HepG2 (cell line): ENCODE data around the gene RAP1A.
"Not testable (repeated sequence)": the region's sequence is repeated elsewhere in the genome, so short reads cannot be mapped to it uniquely, and the experiment has no call there.

Source experiments
- CREM ChIP-seq, 2 experiments: sonication (generic) in 1 of 2; formaldehyde crosslinking in 1 of 2; IDR thresholded peaks; 2 replicates each; pipeline versions ENCODE4 v1.4.0 to v1.6.1; 2016 to 2020; ENCODE audit warnings: antibody characterized with exemption in 1 of 2, mild to moderate bottlenecking in 1 of 2, missing genetic modification reagents in 1 of 2
- EP300 ChIP-seq, 3 experiments: sonication (generic) in 1 of 3; formaldehyde crosslinking in 1 of 3; IDR thresholded peaks; 2 replicates each; pipeline versions ENCODE4 v1.5.1 to v1.6.1; 2011 to 2020; ENCODE audit warnings: low read depth in 2 of 3, low read length in 2 of 3, borderline replicate concordance in 1 of 3, improper control_type of control experiment in 1 of 3, mild to moderate bottlenecking in 1 of 3, missing genetic modification reagents in 1 of 3, moderate library complexity in 1 of 3
- EZH2 ChIP-seq: conservative IDR thresholded peaks from 2 replicates; pipeline ENCODE4 v1.6.1; 2012; ENCODE audit warnings: mild to moderate bottlenecking, low read depth, low read length, moderate library complexity
- NR1H2 ChIP-seq: sonication (generic); formaldehyde crosslinking; IDR thresholded peaks from 2 replicates; pipeline ENCODE4 v1.8.1; 2022; ENCODE audit warnings: low read depth, missing genetic modification reagents, borderline replicate concordance
- NR2C2 ChIP-seq: sonication (generic); formaldehyde crosslinking; IDR thresholded peaks from 2 replicates; pipeline ENCODE4 v1.4.0; 2020; ENCODE audit warnings: missing genetic modification reagents, mild to moderate bottlenecking, moderate library complexity, borderline replicate concordance
- NR3C1 ChIP-seq: sonication (generic); formaldehyde crosslinking; IDR thresholded peaks from 2 replicates; pipeline ENCODE4 v1.4.0; 2020; ENCODE audit warnings: missing genetic modification reagents
- YY1 ChIP-seq: IDR thresholded peaks from 2 replicates; pipeline ENCODE4 v1.6.1; 2011; ENCODE audit warnings: low read length, low read depth, moderate library complexity, mild to moderate bottlenecking; ENCODE audit not compliant: insufficient read depth, insufficient replicate concordance
- ZC3H13 ChIP-seq: sonication (generic); formaldehyde crosslinking; IDR thresholded peaks from 2 replicates; pipeline ENCODE4 v1.8.1; 2023; ENCODE audit warnings: mild to moderate bottlenecking, missing genetic modification reagents, moderate library complexity
- ZZZ3 ChIP-seq: sonication (generic); formaldehyde crosslinking; IDR thresholded peaks from 2 replicates; pipeline ENCODE4 v1.4.0; 2020; ENCODE audit warnings: missing genetic modification reagents, mild to moderate bottlenecking, borderline replicate concordance
- TF ChIP-seq, protein P1 (sequence below): sonication (generic); formaldehyde crosslinking; IDR thresholded peaks from 2 replicates; pipeline ENCODE4 v1.4.0; 2020; ENCODE audit warnings: missing genetic modification reagents, mild to moderate bottlenecking, borderline replicate concordance
- TF ChIP-seq, protein P2 (sequence below): sonication (generic); formaldehyde crosslinking; IDR thresholded peaks from 2 replicates; pipeline ENCODE4 v1.5.0; 2020; ENCODE audit warnings: mild to moderate bottlenecking, missing genetic modification reagents, moderate library complexity
- TF ChIP-seq, protein P3 (sequence below): sonication (generic); formaldehyde crosslinking; IDR thresholded peaks from 2 replicates; pipeline ENCODE4 v1.4.0; 2020; ENCODE audit warnings: missing genetic modification reagents

DNA sequence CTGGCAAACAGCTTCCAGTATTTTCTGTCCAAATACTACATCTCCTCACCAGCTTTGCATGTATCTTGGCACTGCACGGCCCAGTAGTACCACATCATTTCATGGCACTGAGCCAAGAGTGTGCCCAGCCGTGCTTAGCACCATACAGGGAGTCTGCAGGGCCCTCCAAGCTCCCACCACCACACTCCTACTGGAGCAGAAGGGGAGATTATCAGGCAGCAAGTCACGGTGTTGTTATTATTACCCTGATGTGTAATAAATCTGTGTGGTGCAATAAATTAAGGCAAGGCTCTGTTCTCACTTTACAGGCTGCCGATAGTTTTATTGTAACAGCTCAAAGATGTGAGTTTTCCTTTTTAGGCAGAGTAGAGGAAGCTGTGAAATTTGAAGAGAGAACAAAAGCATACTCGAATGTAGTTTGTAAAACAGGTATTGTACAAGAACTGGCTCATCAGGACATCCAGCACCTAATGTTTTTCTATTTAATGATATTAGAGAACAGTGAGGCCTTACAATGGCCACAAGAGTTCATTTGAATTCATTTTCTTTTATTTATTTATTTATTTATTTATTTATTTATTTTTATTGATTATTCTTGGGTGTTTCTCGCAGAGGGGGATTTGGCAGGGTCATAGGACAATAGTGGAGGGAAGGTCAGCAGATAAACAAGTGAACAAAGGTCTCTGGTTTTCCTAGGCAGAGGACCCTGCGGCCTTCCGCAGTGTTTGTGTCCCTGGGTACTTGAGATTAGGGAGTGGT, 13.0 kb upstream of the RAP1A start:
- not testable (repeated sequence) for TF ChIP-seq YY1; ZC3H13 (CRISPR knock-in tag); EZH2; NR1H2 (CRISPR knock-in tag); NR3C1 (CRISPR knock-in tag); NR2C2 (CRISPR knock-in tag); EP300 (IDR thresholded peaks at IDR 0.05; ENCODE audit: low read depth in 2 of 2, low read length in 2 of 2); EP300 (CRISPR knock-in tag; IDR thresholded peaks at IDR 0.05; ENCODE audit: borderline replicate concordance); CREM (IDR thresholded peaks at IDR 0.05); CREM (CRISPR knock-in tag; IDR thresholded peaks at IDR 0.05); ZZZ3 (CRISPR knock-in tag)
- TF ChIP-seq, protein P1, sequence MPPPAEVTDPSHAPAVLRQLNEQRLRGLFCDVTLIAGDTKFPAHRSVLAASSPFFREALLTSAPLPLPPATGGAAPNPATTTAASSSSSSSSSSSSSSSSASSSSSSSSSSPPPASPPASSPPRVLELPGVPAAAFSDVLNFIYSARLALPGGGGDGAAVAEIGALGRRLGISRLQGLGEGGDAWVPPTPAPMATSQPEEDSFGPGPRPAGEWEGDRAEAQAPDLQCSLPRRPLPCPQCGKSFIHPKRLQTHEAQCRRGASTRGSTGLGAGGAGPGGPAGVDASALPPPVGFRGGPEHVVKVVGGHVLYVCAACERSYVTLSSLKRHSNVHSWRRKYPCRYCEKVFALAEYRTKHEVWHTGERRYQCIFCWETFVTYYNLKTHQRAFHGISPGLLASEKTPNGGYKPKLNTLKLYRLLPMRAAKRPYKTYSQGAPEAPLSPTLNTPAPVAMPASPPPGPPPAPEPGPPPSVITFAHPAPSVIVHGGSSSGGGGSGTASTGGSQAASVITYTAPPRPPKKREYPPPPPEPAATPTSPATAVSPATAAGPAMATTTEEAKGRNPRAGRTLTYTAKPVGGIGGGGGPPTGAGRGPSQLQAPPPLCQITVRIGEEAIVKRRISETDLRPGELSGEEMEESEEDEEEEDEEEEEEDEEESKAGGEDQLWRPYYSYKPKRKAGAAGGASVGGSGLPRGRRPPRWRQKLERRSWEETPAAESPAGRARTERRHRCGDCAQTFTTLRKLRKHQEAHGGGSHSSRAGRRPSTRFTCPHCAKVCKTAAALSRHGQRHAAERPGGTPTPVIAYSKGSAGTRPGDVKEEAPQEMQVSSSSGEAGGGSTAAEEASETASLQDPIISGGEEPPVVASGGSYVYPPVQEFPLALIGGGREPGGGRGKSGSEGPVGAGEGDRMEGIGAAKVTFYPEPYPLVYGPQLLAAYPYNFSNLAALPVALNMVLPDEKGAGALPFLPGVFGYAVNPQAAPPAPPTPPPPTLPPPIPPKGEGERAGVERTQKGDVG = not testable (repeated sequence)
- TF ChIP-seq, protein P2, sequence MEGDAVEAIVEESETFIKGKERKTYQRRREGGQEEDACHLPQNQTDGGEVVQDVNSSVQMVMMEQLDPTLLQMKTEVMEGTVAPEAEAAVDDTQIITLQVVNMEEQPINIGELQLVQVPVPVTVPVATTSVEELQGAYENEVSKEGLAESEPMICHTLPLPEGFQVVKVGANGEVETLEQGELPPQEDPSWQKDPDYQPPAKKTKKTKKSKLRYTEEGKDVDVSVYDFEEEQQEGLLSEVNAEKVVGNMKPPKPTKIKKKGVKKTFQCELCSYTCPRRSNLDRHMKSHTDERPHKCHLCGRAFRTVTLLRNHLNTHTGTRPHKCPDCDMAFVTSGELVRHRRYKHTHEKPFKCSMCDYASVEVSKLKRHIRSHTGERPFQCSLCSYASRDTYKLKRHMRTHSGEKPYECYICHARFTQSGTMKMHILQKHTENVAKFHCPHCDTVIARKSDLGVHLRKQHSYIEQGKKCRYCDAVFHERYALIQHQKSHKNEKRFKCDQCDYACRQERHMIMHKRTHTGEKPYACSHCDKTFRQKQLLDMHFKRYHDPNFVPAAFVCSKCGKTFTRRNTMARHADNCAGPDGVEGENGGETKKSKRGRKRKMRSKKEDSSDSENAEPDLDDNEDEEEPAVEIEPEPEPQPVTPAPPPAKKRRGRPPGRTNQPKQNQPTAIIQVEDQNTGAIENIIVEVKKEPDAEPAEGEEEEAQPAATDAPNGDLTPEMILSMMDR (CRISPR knock-in tag) = not testable (repeated sequence)
- TF ChIP-seq, protein P3, sequence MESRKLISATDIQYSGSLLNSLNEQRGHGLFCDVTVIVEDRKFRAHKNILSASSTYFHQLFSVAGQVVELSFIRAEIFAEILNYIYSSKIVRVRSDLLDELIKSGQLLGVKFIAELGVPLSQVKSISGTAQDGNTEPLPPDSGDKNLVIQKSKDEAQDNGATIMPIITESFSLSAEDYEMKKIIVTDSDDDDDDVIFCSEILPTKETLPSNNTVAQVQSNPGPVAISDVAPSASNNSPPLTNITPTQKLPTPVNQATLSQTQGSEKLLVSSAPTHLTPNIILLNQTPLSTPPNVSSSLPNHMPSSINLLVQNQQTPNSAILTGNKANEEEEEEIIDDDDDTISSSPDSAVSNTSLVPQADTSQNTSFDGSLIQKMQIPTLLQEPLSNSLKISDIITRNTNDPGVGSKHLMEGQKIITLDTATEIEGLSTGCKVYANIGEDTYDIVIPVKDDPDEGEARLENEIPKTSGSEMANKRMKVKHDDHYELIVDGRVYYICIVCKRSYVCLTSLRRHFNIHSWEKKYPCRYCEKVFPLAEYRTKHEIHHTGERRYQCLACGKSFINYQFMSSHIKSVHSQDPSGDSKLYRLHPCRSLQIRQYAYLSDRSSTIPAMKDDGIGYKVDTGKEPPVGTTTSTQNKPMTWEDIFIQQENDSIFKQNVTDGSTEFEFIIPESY = not testable (repeated sequence)
